HCT116 (cell line): Measurements from ENCODE around the gene RPL27. TPM values are rescaled to one million over a fixed set of nuclear protein-coding genes. Genes with fewer than 3 reads are reported as not detected.

Source experiments
- ATAC-seq: fragments of 200-7000 bp; cut with Tn5 transposase; 2 replicates; pipeline ENCODE4 v1.9.1; 2020; ENCODE audit warnings: mild to moderate bottlenecking, moderate library complexity
- BruUV-seq: library from RNA; stranded (reverse); fragments of 400-500 nt; replicated peaks from 2 replicates; lab custom pipeline; 2021; lab: Mats Ljungman, UMichigan
- CTCF ChIA-PET: fragments of 300-600 bp; sonication (Branson Sonifier 250); formaldehyde crosslinking; loops from one replicate; lab custom pipeline; 2021; ENCODE audit warnings: antibody characterized with exemption; lab: Charles Lee
- POLR2A ChIA-PET: fragments of 300-600, 350-600 bp; sonication (Branson Sonifier 250); formaldehyde crosslinking; loops from one replicate; lab custom pipeline; 2021; ENCODE audit warnings: antibody characterized with exemption; lab: Charles Lee
- RAD21 ChIA-PET, 2 experiments: fragments of 300-600 bp; sonication (Branson Sonifier 250); formaldehyde crosslinking; loops; one replicate each; lab custom pipeline; 2023; ENCODE audit warnings: low total read pairs in 2 of 2; ENCODE audit not compliant: uncharacterized antibody in 2 of 2, unreplicated experiment in 2 of 2, low non-redundant PET in 1 of 2; lab: Charles Lee
- DNase-seq: peaks from one replicate; pipeline ENCODE4 v3.0.0-alpha.2; 2010; ENCODE audit warnings: low read depth, low spot score
- H2AFZ ChIP-seq: fragments of 200-600 bp; shearing (Covaris generic), sonication (generic); 2 replicates; pipeline ENCODE4 v1.6.1; 2017; ENCODE audit warnings: low read depth, mixed run types, mixed read lengths, antibody characterized with exemption, low read length; ENCODE audit not compliant: poor library complexity, severe bottlenecking
- H3K27ac ChIP-seq: 2 replicates; pipeline ENCODE4 v1.5.1; 2012; ENCODE audit warnings: low read depth, low read length
- H3K27me3 ChIP-seq: fragments of 200-600 bp; sonication (generic); 2 replicates; pipeline ENCODE4 v1.6.1; 2016; ENCODE audit warnings: mixed run types, low read length, mixed read lengths; ENCODE audit not compliant: insufficient read depth
- H3K36me3 ChIP-seq, 2 experiments: fragments of 200-500 bp in 1 of 2; fragments of 200-600 bp in 1 of 2; sonication (Bioruptor generic) in 1 of 2; sonication (generic) in 1 of 2; 2 replicates each; pipeline versions ENCODE4 v1.5.1 to v1.6.1; 2014 to 2016; ENCODE audit warnings: low read length in 2 of 2, inconsistent platforms in 1 of 2, mixed read lengths in 1 of 2, mixed run types in 1 of 2; ENCODE audit not compliant: insufficient read depth in 2 of 2, control insufficient read depth in 1 of 2
- H3K4me1 ChIP-seq, 2 experiments: fragments of 200-600 bp in 1 of 2; sonication (generic) in 1 of 2; 2 replicates each; pipeline versions ENCODE4 v1.5.1 to v1.6.1; 2012 to 2017; ENCODE audit warnings: low read length in 2 of 2, inconsistent platforms in 1 of 2, mild to moderate bottlenecking in 1 of 2, mixed read lengths in 1 of 2, mixed run types in 1 of 2, moderate library complexity in 1 of 2; ENCODE audit not compliant: insufficient read depth in 2 of 2, control insufficient read depth in 1 of 2
- H3K4me2 ChIP-seq: fragments of 200-600 bp; sonication (generic); 2 replicates; pipeline ENCODE4 v1.6.1; 2017; ENCODE audit warnings: mixed run types, low read length, mixed read lengths
- H3K4me3 ChIP-seq, 2 experiments: fragments of 200-600 bp in 1 of 2; sonication (generic) in 1 of 2; replicated peaks in 1 of 2; 2 replicates each; pipeline ENCODE4 v1.5.1; 2011 to 2016; ENCODE audit warnings: low read length in 2 of 2, control low read depth in 1 of 2, low read depth in 1 of 2, mild to moderate bottlenecking in 1 of 2, mixed read lengths in 1 of 2, mixed run types in 1 of 2
- H3K79me2 ChIP-seq: fragments of 200-600 bp; sonication (generic); 2 replicates; pipeline ENCODE4 v1.6.1; 2017; ENCODE audit warnings: mild to moderate bottlenecking, mixed run types, low read length, moderate library complexity, mixed read lengths; ENCODE audit not compliant: insufficient read depth
- H3K9ac ChIP-seq: fragments of 200-600 bp; sonication (generic); 2 replicates; pipeline ENCODE4 v1.6.1; 2016; ENCODE audit warnings: low read length, mixed read lengths
- H3K9me2 ChIP-seq: fragments of 200-600 bp; sonication (generic), shearing (Covaris generic); 2 replicates; pipeline ENCODE4 v1.6.1; 2017; ENCODE audit warnings: mixed run types, mild to moderate bottlenecking, moderate library complexity; ENCODE audit not compliant: insufficient read depth
- H3K9me3 ChIP-seq, 2 experiments: fragments of 200-500 bp in 1 of 2; fragments of 200-600 bp in 1 of 2; sonication (Bioruptor generic) in 1 of 2; sonication (generic) in 1 of 2; 2 replicates each; pipeline ENCODE4 v1.6.1; 2014 to 2017; ENCODE audit warnings: low read length in 2 of 2, mixed read lengths in 2 of 2, inconsistent platforms in 1 of 2, low read depth in 1 of 2, mild to moderate bottlenecking in 1 of 2, mixed run types in 1 of 2, moderate library complexity in 1 of 2; ENCODE audit not compliant: control insufficient read depth in 1 of 2, insufficient read depth in 1 of 2
- H4K20me1 ChIP-seq: fragments of 200-600 bp; sonication (generic), shearing (Covaris generic); 2 replicates; pipeline ENCODE4 v1.6.1; 2017; ENCODE audit warnings: mixed run types, mild to moderate bottlenecking, moderate library complexity; ENCODE audit not compliant: insufficient read depth
- CBX3 ChIP-seq: IDR thresholded peaks from 2 replicates; pipeline ENCODE4 v1.6.1; 2012; ENCODE audit warnings: low read depth
- CEBPB ChIP-seq: IDR thresholded peaks from 2 replicates; pipeline ENCODE4 v1.6.1; 2012; ENCODE audit warnings: low read depth
- CTCF ChIP-seq, 3 experiments: fragments of 200-600 bp in 1 of 3; sonication (generic) in 1 of 3; IDR thresholded peaks in 2 of 3; conservative IDR thresholded peaks in 1 of 3; 2 replicates each; pipeline ENCODE4 v1.5.1; 2012 to 2017; ENCODE audit warnings: low read depth in 2 of 3, low read length in 2 of 3, antibody characterized with exemption in 1 of 3, borderline replicate concordance in 1 of 3, control low read depth in 1 of 3, mild to moderate bottlenecking in 1 of 3, mixed read lengths in 1 of 3, mixed run types in 1 of 3, moderate library complexity in 1 of 3; ENCODE audit not compliant: insufficient read depth in 1 of 3
- EGR1 ChIP-seq: IDR thresholded peaks from 2 replicates; pipeline ENCODE4 v1.6.1; 2012; ENCODE audit warnings: low read depth
- EZH2 ChIP-seq: fragments of 200-600 bp; sonication (generic); IDR thresholded peaks from 2 replicates; pipeline ENCODE4 v1.6.1; 2017; ENCODE audit warnings: antibody characterized with exemption, mixed run types
- EZH2phosphoT487 ChIP-seq: fragments of 200-600 bp; IDR thresholded peaks from 2 replicates; pipeline ENCODE4 v1.6.1; 2018; ENCODE audit warnings: antibody characterized with exemption, borderline replicate concordance
- FOSL1 ChIP-seq: IDR thresholded peaks from 2 replicates; pipeline ENCODE4 v1.6.1; 2012; ENCODE audit warnings: low read depth
- JUND ChIP-seq: IDR thresholded peaks from 2 replicates; pipeline ENCODE4 v1.6.1; 2012
- MAX ChIP-seq: IDR thresholded peaks from 2 replicates; pipeline ENCODE4 v1.6.1; 2012
- POLR2A ChIP-seq: IDR thresholded peaks from 2 replicates; pipeline ENCODE4 v1.7.0; 2011; ENCODE audit warnings: borderline replicate concordance; ENCODE audit not compliant: insufficient read depth, insufficient read length; ENCODE audit errors: extremely low read depth
- SIN3A ChIP-seq: IDR thresholded peaks from 2 replicates; pipeline ENCODE4 v1.6.1; 2012; ENCODE audit warnings: low read depth
- TCF7L2 ChIP-seq: IDR thresholded peaks from 2 replicates; pipeline ENCODE4 v1.7.0; 2011; ENCODE audit warnings: borderline replicate concordance, inconsistent platforms; ENCODE audit not compliant: insufficient read depth, insufficient read length; ENCODE audit errors: extremely low read depth
- YY1 ChIP-seq: IDR thresholded peaks from 2 replicates; pipeline ENCODE4 v1.6.1; 2011; ENCODE audit warnings: low read length, low read depth, moderate library complexity, mild to moderate bottlenecking; ENCODE audit not compliant: insufficient replicate concordance; ENCODE audit errors: extremely low read depth
- ZBTB33 ChIP-seq: IDR thresholded peaks from 2 replicates; pipeline ENCODE4 v1.6.1; 2011; ENCODE audit warnings: mild to moderate bottlenecking, low read length, moderate library complexity; ENCODE audit not compliant: insufficient replicate concordance; ENCODE audit errors: extremely low read depth
- ZFX ChIP-seq: fragments of 450-650 bp; IDR thresholded peaks from 2 replicates; pipeline ENCODE4 v1.6.1; 2017
- ZNF274 ChIP-seq: fragments of 200-500 bp; sonication (Bioruptor generic); IDR thresholded peaks from 2 replicates; pipeline ENCODE4 v1.6.1; 2014; ENCODE audit warnings: mild to moderate bottlenecking, low read depth, low read length, inconsistent platforms
- intact Hi-C: fragments of 100-400 bp; cut with micrococcal nuclease; formaldehyde crosslinking; loops from 2 replicates; pipeline ENCODE4 v1.10.0; 2022
- total RNA-seq: library from RNA; stranded (reverse); gene quantifications from one replicate; pipeline ENCODE4 v1.2.1, GENCODE V29; 2021; ENCODE audit not compliant: unreplicated experiment

Gene RPL27
- total RNA-seq, 1 experiment from 2014 or later, result 1,295 TPM

GRCh38 chr17:43018932-43019331 is 20.7 kb downstream of the RPL27 start:
- intact Hi-C loops, result no loop called here
- Histone ChIP-seq H3K4me1 (peaks cover 7 to 32% of the 10 kb centered on the region in 2 experiments; a peak in 3 of 4 replicates), H3K27ac (no peak overlapping the region), H3K9ac (no peak overlapping the region), H3K27me3 (no peaks in the 10 kb centered on the region), H3K9me2 (no peaks in the 10 kb centered on the region), H2AFZ (no peak overlapping the region), H4K20me1 (no peaks in the 10 kb centered on the region), H3K4me3 (no peak overlapping the region), H3K9me3 (no peaks in the 10 kb centered on the region), H3K36me3 (peaks cover 0 to 9% of the 10 kb centered on the region in 2 experiments; a peak in 3 of 4 replicates), H3K79me2 (peaks cover 8% of the 10 kb centered on the region; the same call in 1 of the 2 replicates), H3K4me2 (no peak overlapping the region)
- ATAC-seq, result no peak
- no TSS peak for BruUV-seq
- ChIA-PET POLR2A (interaction anchor here (1.4 kb wide), 1 partner anchor 12 kb away, joined by 3 read pairs; no protein-coding TSS in a partner anchor), RAD21 (no interaction called here), CTCF (no interaction called here)
- no peak for TF ChIP-seq YY1
- no peak for TF ChIP-seq EZH2phosphoT487
- no peak for TF ChIP-seq CBX3
- no peak for DNase-seq

- RAD21 ChIA-PET, result no interaction called here
- peaks cover 8% of the 10 kb centered on the region; the same call in 1 of the 2 replicates for H3K79me2 ChIP-seq
- ATAC-seq (no peak), DNase-seq (no peak)
- POLR2A ChIA-PET, result interaction anchor here (1.4 kb wide), 1 partner anchor 12 kb away, joined by 3 read pairs; no protein-coding TSS in a partner anchor
- H3K9ac ChIP-seq, result no peak overlapping the region
- BruUV-seq, result no TSS peak
- peaks cover 9 to 37% of the 10 kb centered on the region in 2 experiments; a peak in 3 of 4 replicates for H3K4me1 ChIP-seq
- peaks cover 0 to 9% of the 10 kb centered on the region in 2 experiments; a peak in 3 of 4 replicates for H3K36me3 ChIP-seq
- CTCF ChIA-PET, result no interaction called here
- no peaks in the 10 kb centered on the region for H4K20me1 ChIP-seq
- H3K4me2 ChIP-seq, result peak overlapping the region; percentile 12; the same call in 1 of the 2 replicates
- intact Hi-C loops, result no loop called here
- H3K4me3 ChIP-seq, result no peak overlapping the region
- no peaks in the 10 kb centered on the region for H3K9me3 ChIP-seq
- H3K27me3 ChIP-seq, result no peaks in the 10 kb centered on the region
- no peak overlapping the region for H3K27ac ChIP-seq
- H2AFZ ChIP-seq, result no peak overlapping the region
- no peaks in the 10 kb centered on the region for H3K9me2 ChIP-seq
- TF ChIP-seq EZH2phosphoT487 (no peak), CTCF (IDR thresholded peaks at IDR 0.05 in 2 of 3, conservative IDR thresholded peaks at IDR 0.05 in 1 of 3; ENCODE audit: borderline replicate concordance in 1 of 3, insufficient read depth in 1 of 3, low read depth in 2 of 3, low read length in 2 of 3) (no peak), EGR1 (no peak), EZH2 (no peak), ZNF274 (no peak), POLR2A (no peak), CBX3 (no peak), FOSL1 (no peak), JUND (no peak), TCF7L2 (no peak), ZFX (no peak), CEBPB (no peak), MAX (no peak), SIN3A (no peak), ZBTB33 (no peak)
These were observed 21.2 kb downstream of the RPL27 start for GRCh38 chr17:43019418-43019817.
